Right cardiac atrium (tissue), 5 donors: ENCODE measurements around the gene NCOA6. TPM values are rescaled to one million over a fixed set of nuclear protein-coding genes. Genes with fewer than 3 reads are reported as not detected.
"Not testable (repeated sequence)": the region's sequence is repeated elsewhere in the genome, so short reads cannot be mapped to it uniquely, and the experiment has no call there.

Experiments
- ATAC-seq, 2 donors: fragments of 200-7000 bp; cut with Tn5 transposase; one replicate each; pipeline versions ENCODE4 v1.8.0 to v1.9.1; 2020; ENCODE audit warnings: moderate library complexity in 2 of 2, mild to moderate bottlenecking in 1 of 2
- DNase-seq, 3 donors: peaks; one replicate each; pipeline ENCODE4 v3.0.0-alpha.2; 2020
- H3K27ac ChIP-seq: one replicate; pipeline ENCODE4 v1.5.1; 2013; ENCODE audit warnings: mild to moderate bottlenecking, low read length, control low read depth, moderate library complexity
- H3K27me3 ChIP-seq: one replicate; pipeline ENCODE4 v1.6.1; 2013; ENCODE audit not compliant: control insufficient read depth, insufficient read depth
- H3K4me1 ChIP-seq: one replicate; pipeline ENCODE4 v1.6.1; 2013; ENCODE audit warnings: low read length; ENCODE audit not compliant: control insufficient read depth, insufficient read depth
- H3K4me3 ChIP-seq: one replicate; pipeline ENCODE4 v1.5.1; 2013; ENCODE audit warnings: low read length, control low read depth
- H3K9me3 ChIP-seq: one replicate; pipeline ENCODE4 v1.6.1; 2013; ENCODE audit warnings: low read length; ENCODE audit not compliant: control insufficient read depth
- WGBS: extraction: QIAGEN DNeasy Blood & Tissue Kit; methylation state at CpG from one replicate; pipeline ENCODE4 v1.1.7; 2013; 5-methylcytosine and 5-hydroxymethylcytosine counted together
- intact Hi-C, 4 donors: fragments of 100-400 bp; cut with DNase I; formaldehyde crosslinking; loops; one replicate each; pipeline versions ENCODE4 v1.11.0 to v1.14.0; 2022 to 2023
- polyA plus RNA-seq: library from polyadenylated mRNA; stranded (reverse); fragments of 200-250 nt; gene quantifications from one replicate; pipeline ENCODE4 v1.2.3, GENCODE V29; 2013
- total RNA-seq, 4 donors: library from RNA; stranded (reverse); fragmentation: NEBNext Ultra II Directional; extraction: Animal tissue kit (Norgen Biotek cat#: 25700); gene quantifications; one replicate each; pipeline ENCODE4 v1.2.1, GENCODE V29; 2021
- donor health status: healthy with polysubstance abuse.
- donor health status: DM: no; HTN: yes; CAD: no.
- donor health status: DM: no; HTN: no; CAD: no.
- donor health status: DM: no; HTN: yes; CAD: no; lungs with severe emphysema.
- donor health status: DM: yes; HTN: yes; CAD: no.

NCOA6 gene
- total and polyA plus RNA-seq, 5 donors = 17.8 to 26.5 (median 19.9) TPM

DNA sequence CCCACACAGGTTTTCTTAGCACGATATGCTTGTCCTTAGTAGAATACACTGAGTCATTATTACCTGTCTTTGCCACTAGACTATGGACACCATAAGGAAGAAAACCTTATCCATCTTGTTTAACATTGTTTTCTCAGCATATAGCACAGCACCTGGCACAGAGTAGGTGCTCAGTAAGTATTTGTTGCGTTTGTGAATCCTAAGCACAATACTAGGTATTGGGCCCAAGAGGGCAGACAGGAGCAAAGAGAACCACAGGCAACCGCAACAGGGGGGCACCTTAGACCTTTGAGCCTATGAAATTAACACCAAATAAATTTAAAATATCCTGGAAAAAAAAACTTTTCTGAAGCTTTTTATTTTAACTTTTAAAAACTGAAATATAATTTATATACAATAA, 3.7 kb upstream of the NCOA6 start:
- Histone ChIP-seq H3K4me3 (no peak overlapping the region), H3K27ac (no peak overlapping the region), H3K4me1 (no peaks in the 10 kb centered on the region), H3K9me3 (no peaks in the 10 kb centered on the region), H3K27me3 (no peaks in the 10 kb centered on the region)
- DNase-seq (no peak), ATAC-seq (no peak)
- WGBS = 73% methylated on average over 3 of the region's 3 CpGs
- intact Hi-C loops = no loop called here

DNA sequence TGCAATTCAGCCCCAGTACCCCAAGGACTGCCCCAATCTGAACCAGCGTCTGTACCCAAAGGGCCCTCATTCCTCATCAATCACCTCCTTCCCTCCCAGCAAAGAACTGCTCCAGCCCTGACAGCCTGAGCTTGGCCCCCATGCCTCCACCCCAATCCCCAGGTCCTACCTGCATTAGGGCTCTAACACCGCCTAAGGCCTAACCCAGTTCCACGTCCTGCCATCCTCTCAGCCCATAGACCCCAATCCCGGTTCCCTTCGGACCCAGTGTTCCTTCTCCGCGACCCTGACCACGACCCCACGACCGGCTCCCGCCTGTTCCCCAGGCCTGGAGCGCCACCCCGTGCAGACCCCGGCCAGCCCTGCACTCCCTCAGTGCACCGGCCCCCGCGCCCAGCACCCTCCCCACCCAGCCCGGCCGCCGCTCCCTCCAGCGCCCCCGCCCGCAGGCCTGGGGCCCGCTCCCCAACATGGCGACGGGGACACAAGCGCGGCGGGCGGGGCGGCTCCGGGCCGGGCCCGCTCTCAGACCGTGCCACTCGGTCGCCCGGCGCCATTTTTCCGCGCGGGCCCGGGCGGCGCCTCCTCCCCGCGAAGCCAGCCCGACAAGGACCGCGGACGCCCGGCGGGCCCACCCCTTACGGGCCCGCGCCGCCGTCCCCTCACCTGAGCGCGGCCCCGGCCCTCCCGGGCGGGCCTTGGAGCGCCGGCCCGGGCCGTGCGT, 483 bp downstream of the NCOA6 start:
- ATAC-seq (peak; percentile 82 to 83), DNase-seq (peak; percentile 67 to 88 (median 86))
- peak overlapping the region; percentile 98 for H3K4me3 ChIP-seq
- intact Hi-C loops = no loop called here
- no peaks in the 10 kb centered on the region for H3K9me3 ChIP-seq
- H3K27ac ChIP-seq = peak overlapping the region; percentile 28
- under 1% methylated on average over 68 of the region's 68 CpGs for WGBS
- no peaks in the 10 kb centered on the region for H3K27me3 ChIP-seq
- H3K4me1 ChIP-seq = peaks cover 9% of the 10 kb centered on the region

DNA sequence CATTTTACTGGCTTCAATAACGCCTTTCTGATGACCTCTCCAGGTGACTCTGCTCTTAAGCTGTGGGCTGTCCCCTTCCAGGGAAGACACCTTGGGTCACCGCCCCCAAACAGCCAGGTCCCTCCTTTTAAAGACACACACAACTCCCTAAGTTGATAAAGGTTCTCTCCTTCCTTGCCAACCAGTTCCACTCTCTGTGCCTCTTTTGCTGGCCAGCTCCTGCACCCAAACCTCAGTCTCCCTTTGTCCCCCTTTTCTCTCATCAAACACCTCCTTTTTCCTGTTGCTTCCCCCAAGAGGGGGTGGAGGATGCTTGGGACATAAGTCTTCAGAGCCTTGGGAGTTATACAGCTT, 1.0 kb downstream of the NCOA6 start:
- no peaks in the 10 kb centered on the region for H3K9me3 ChIP-seq
- H3K4me1 ChIP-seq = peaks cover 9% of the 10 kb centered on the region
- DNase-seq (peak; percentile 40 to 72 (median 64)), ATAC-seq (peak; percentile 53 to 61)
- WGBS = 9% methylated on average over 2 of the region's 2 CpGs
- intact Hi-C loops = no loop called here
- H3K4me3 ChIP-seq = peak overlapping the region; percentile 98
- H3K27me3 ChIP-seq = no peaks in the 10 kb centered on the region
- peak overlapping the region; percentile 28 for H3K27ac ChIP-seq

DNA sequence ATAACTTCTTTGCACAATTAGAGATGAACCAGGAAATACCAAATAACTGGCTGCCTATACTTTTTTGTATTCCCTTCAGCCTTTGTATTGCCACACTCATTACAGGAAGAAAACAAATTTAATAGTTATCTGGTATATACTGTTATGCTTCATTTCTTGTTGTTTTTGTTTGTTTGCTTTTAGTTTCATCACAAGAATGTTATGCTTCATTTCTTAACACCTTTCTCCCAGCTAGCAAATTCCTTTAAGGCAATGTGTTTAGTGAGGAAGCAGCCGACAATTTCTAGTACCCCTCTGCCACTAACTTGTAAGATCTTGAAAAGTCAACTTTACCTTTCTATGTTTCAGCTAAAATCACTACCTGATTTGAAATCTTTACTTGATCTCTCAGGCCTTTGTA, 1.4 kb downstream of the NCOA6 start:
- no peak for ATAC-seq

DNA sequence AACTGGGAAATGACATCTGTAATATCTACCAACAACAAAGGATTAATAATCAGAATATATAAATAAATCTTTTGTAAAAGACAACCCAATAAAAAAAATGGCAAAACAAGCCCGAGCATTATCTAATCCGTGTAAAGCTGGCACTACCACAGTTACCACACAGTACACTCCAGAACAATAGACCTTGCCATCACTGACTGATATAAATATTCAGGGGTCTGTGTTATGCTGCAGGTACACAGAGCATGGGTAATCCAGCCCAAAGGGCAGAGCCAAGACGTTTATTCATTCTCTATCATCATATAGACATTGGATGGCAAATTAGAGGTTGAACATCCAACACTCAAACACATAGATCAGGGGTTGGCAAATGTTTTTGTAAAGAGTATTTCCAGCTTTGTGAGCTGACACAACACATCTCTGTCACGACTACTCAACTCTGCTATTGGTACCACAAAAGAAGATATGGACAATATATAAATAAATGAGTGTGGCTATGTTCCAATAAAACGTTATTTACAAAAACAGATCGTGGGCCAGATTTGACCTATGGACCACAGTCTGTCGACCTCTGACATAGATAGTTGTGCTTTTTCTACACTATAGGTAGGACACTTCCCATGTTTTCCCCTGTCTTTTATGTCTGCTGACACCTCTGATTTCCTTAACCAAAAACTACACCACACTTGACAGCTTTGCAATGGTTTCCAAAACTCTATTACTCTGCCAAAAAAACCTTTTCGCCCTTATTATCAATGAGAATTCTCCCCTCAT, 4.5 kb downstream of the NCOA6 start:
- no peak overlapping the region for H3K27ac ChIP-seq
- ATAC-seq (no peak), DNase-seq (no peak)
- intact Hi-C loops = no loop called here
- 54% methylated on average over 8 of the region's 8 CpGs for WGBS
- no peak overlapping the region for H3K4me3 ChIP-seq
- no peaks in the 10 kb centered on the region for H3K9me3 ChIP-seq
- no peaks in the 10 kb centered on the region for H3K27me3 ChIP-seq
- peaks cover 10% of the 10 kb centered on the region for H3K4me1 ChIP-seq

More for the DNA sequence above, 1.4 kb downstream of the NCOA6 start:
- peaks cover 10% of the 10 kb centered on the region for H3K4me1 ChIP-seq
- H3K4me3 ChIP-seq = peak overlapping the region; percentile 98
- no peaks in the 10 kb centered on the region for H3K27me3 ChIP-seq
- intact Hi-C loops = no loop called here
- no peaks in the 10 kb centered on the region for H3K9me3 ChIP-seq
- 33% methylated on average over 1 of the region's 1 CpG for WGBS
- H3K27ac ChIP-seq = no peak overlapping the region
- DNase-seq = no peak

DNA sequence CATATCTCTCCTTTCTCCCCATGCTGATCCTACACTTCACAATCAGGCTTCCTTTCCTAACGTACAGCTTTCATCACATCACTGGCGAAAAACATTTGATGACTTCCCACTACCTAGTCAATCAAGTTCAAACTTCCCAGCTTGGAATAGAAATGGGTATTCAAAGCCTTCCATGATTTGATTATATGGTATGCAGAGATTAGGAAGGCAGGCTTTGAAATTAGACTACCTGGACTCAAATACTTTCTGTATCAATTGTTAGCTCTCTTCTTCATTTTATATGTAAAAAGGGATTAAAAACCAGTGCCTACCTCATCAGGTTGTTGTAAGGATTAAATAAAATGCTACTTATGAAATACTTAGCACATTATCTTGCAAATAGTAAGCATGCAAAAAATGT, 7.7 kb downstream of the NCOA6 start:
- peaks cover 10% of the 10 kb centered on the region for H3K4me1 ChIP-seq

DNA sequence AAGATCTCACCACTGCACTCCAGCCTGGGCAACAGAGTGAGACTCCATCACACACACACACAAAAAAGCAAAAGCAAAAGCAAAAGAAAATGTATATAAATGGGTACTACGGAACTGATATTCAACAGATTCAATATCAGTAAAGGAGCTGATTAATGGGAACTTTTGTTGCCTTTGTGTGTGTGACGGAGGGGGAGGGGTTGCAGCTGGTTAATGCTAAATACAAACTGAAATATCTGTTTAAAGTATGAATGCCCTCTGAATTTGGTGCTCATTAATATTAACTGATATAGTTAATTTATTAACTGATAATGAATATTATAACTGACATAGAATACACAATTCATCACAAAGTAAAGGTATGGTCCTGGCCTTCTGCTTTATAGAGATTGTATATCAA, 8.4 kb downstream of the NCOA6 start:
- H3K4me3 ChIP-seq = no peak overlapping the region
- no peak for ATAC-seq
- H3K9me3 ChIP-seq = no peaks in the 10 kb centered on the region
- 44% methylated on average over 2 of the region's 2 CpGs for WGBS
- no peak overlapping the region for H3K27ac ChIP-seq
- no peaks in the 10 kb centered on the region for H3K27me3 ChIP-seq
- H3K4me1 ChIP-seq = peaks cover 6% of the 10 kb centered on the region
- DNase-seq = no peak
- intact Hi-C loops = no loop called here

More for the DNA sequence above, 7.7 kb downstream of the NCOA6 start:
- Histone ChIP-seq H3K4me3 (no peak overlapping the region), H3K27me3 (no peaks in the 10 kb centered on the region), H3K9me3 (no peaks in the 10 kb centered on the region), H3K27ac (no peak overlapping the region)
- no peak for DNase-seq
- intact Hi-C loops = no loop called here
- ATAC-seq = no peak
- 42% methylated on average over 2 of the region's 2 CpGs for WGBS

DNA sequence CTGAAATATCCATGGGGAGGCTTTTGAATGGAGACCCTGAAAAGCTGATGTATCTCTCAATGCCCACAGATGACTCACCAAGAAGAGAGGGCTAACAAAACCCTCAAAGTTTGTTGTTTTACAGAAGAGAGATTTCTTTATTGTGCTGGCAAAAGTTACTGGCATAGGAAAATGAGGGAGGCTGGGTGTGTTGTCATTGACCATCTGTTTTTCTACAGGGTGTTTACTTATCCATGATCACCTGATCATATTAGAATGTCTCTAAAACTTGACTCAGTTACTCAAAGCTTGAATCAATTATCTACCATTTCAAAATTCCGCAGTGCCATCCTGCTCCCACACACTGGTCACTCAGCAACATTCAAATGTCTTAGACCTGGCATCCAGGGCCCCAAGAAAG, 9.8 kb downstream of the NCOA6 start:
- DNase-seq (no peak), ATAC-seq (no peak)
- Histone ChIP-seq H3K27me3 (no peaks in the 10 kb centered on the region), H3K4me3 (no peak overlapping the region), H3K9me3 (no peaks in the 10 kb centered on the region), H3K4me1 (peaks cover 1% of the 10 kb centered on the region), H3K27ac (no peak overlapping the region)
- 96% methylated on average over 1 of the region's 1 CpG for WGBS
- intact Hi-C loops = no loop called here

DNA sequence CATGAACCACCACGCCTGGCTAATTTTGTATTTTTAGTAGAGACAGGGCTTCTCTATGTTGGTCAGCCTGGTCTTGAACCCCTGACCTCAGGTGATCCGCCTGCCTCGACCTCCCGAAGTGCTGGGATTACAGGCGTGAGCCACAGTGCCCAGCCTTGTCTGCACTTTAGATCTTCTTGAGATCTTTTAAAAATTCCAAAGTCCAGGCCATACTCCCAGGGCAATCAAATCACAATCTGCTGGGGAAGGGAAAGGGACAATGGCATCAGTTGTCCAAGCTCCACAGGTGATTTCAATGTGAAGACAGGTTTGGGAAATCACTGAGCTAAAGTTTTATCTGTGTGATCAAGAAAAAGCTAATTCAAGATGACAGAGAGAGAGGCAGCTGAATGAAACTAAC, 16.9 kb downstream of the NCOA6 start:
- H3K9me3 ChIP-seq = no peaks in the 10 kb centered on the region
- peaks cover 1% of the 10 kb centered on the region for H3K4me1 ChIP-seq
- 96% methylated on average over 5 of the region's 5 CpGs for WGBS
- intact Hi-C loops = no loop called here
- H3K4me3 ChIP-seq = no peak overlapping the region
- DNase-seq (no peak), ATAC-seq (no peak)
- no peaks in the 10 kb centered on the region for H3K27me3 ChIP-seq
- no peak overlapping the region for H3K27ac ChIP-seq

DNA sequence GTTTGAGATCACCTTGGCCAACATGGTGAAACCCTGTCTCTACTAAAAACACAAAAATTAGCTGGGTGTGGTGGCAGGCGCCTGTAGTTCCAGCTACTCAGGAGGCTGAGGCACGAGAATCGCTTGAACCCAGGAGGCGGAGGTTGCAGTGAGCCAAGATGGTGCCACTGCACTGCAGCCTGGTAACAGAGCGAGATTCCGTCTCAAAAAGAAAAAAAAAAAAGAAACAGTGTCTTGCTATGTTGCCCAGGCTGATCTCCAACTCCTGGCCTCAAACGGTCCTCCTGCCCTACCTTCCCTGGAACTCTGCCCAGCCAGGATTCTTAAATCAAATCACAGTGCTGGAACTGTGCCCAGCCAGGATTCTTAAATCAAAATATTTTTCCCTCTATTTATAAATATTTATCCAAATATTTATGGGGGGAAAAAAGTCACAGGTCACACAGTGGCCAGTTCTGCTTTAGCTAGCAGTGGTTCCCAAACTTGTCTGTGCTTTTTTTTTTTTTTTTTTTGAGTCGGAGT, 17.4 kb downstream of the NCOA6 start:
- H3K4me1 ChIP-seq, intact Hi-C loops, DNase-seq, H3K9me3 ChIP-seq, H3K27ac ChIP-seq, H3K27me3 ChIP-seq, ATAC-seq, H3K4me3 ChIP-seq: not testable (repeated sequence)
- WGBS = 88% methylated on average over 8 of the region's 8 CpGs

DNA sequence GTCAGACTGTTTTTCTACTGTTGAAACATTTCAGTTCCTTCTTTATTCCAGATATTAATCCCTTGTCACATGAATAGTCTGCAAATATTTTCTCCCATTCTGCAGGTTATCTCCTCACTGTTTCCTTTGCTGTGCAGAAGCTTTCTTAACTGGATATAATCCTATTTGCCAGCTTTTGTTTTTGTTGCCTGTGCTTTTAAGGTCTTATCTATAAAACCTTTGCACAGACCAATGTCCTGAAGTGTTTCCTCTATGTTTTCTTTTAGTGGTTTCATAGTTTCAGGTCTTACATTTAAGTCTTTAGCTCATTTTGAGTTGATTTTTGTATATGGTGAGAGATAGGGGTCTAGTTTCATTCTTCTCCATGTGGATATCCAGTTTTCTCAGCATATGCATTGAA, 19.2 kb downstream of the NCOA6 start:
- DNase-seq = no peak
- intact Hi-C loops = no loop called here
- H3K4me1 ChIP-seq = peaks cover 1% of the 10 kb centered on the region
- H3K27me3 ChIP-seq = no peaks in the 10 kb centered on the region
- no peak overlapping the region for H3K27ac ChIP-seq
- no peaks in the 10 kb centered on the region for H3K9me3 ChIP-seq
- no peak overlapping the region for H3K4me3 ChIP-seq
- no peak for ATAC-seq
